GM18861 (cell line): ENCODE data around the gene RBM17.
"Not testable (repeated sequence)": the region's sequence is repeated elsewhere in the genome, so short reads cannot be mapped to it uniquely, and the experiment has no call there.

Experiments
- ATAC-seq: cut with Tn5 transposase; IDR thresholded peaks from one replicate; pipeline ENCODE4 v1.9.1; 2021; ENCODE audit not compliant: unreplicated experiment

The RBM17 gene

DNA sequence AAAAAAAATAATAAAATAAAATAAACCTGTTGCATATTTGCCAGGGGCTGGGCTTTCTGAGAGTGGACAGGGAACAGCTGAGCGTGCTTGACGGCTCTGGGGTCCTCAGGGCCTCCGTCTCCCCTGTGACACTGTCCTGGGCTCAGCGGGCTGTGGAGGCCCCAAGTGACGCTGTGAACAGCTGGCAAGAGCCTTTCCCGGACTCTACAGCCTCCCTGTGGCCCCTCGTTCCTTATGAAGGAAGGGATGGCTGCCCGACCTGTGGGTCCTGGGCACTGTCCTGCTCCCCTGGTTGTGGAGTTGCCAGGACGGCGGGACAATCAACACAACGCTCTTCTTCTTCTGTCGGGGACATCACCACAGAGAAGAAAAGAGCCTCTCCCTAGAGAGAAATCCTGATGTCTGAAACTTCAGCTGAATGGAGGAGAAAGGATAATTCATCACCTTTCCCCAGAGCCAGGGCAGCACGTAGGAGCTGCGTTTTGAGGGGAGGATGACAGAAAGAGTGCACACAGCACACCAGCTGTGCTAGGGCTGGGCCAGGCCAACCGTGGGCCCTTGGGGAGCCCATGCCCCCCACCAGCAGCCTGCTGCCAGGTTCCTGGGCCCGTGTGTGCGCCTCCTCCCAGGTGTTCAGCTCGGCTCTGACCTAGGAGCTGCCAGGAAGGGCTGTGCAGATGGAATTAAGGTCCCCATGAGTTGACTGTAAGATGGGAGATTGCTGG is 45.4 kb downstream of the RBM17 start:
- ATAC-seq = no peak

DNA sequence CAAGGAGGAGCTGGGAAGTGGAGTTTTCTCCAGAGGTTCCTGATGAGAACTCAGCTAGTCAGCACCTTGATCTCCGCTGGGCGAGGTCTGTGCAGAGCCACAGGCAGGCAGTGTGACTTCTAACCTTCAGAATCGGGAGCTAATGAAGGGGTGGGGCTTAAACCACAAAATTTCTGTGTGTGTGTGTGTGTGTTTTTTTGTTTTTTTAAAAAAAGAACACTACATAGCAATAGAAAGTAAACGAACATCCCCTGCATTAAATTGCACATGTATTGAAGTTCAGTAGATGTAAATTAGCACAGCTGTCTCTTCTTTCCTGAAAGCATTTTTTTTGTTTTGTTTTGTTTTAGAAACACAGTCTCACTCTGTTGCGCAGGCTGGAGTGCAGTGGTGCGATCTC is 46.2 kb downstream of the RBM17 start:
- no peak for ATAC-seq

DNA sequence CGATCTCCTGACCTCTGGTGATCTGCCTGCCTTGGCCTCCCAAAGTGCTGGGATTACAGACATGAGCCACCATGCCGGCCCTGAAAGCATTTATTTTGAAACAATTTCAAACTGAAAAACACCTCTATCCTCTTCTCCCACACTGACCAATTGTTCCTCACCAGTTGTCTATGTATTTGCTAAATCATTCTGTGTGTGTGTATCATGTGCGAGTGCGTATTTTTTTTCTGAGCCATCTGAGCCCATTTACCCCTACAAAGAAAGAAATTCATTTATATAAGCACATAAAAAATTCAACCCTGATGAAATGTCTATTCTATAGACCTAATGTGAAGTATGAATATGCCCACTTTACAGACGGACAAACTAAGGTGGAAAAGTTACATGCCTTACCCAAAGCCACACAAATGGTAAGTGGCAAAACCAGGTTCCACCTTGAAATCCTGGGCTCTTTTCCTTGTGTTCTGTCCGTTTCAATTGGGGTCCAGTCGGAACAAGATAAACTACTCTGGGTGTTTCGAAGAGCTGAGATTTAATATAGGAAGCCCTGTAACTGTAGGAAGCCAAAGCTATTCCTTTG is 46.8 kb downstream of the RBM17 start:
- no peak for ATAC-seq

DNA sequence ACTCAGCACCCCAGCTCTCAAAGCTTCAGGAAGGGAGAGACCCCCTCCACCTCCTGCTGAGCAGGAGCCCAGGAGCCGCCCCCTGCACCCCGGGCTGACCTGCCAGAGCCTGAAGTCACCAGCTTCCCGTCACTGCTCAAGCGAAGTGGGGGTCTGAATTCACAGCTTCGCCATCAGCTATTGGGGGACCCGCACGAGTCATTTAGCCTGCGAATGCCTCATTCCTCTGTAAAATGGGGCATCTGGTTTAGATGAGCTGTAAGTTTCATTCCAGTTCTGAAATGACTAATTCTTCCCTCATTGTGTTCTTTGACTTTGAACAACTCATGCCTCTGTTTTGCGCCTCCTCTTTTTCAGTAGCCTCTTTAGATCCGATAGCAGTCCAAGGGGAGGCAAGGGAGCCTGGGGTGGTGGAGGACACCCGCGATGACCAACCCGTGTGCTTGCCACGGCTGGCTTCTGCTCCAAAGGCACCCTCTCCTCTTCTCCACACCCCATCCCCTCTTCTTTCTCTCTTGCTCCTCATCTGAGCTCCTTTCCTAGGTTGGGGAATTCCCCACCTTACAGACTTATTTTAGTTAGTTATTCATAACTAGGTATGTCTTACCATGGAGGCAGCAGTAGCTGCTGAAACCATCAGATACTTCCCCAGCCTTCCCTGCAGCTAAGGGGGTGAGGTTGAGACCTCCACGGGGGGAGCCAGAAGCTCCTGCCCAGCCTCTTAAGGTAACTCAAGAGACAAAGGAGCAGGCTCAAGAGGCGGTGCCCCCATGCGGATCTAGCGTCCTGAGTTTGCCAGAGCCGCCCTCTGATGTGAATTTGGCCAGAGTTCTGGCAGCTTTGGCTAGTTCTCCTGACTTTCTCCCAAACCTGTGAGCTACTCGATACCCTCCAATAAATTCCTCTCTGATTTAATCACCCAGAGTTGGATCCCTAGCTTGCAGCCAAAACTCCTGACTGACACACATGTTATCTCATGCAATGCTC is 47.7 kb downstream of the RBM17 start:
- ATAC-seq = peak; percentile 40

DNA sequence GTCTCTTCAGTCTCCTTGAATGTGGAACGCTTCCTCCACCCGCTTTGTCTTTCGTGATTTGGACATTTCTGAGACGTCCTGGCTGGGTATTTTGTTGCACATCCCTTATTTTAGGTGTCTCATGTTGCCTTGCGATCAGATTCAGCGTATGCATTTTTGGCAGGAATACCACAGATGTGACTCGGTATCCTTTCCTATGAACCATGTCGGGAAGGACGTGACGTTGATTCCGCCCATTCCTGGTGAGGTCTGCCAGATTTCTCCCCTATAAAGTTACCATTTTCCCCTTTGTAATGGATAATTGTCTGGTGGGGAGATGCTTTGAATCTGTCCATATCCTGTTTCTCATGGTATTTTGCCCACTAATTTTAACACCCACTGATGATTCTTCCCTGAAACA is 49.6 kb downstream of the RBM17 start:
- no peak for ATAC-seq

DNA sequence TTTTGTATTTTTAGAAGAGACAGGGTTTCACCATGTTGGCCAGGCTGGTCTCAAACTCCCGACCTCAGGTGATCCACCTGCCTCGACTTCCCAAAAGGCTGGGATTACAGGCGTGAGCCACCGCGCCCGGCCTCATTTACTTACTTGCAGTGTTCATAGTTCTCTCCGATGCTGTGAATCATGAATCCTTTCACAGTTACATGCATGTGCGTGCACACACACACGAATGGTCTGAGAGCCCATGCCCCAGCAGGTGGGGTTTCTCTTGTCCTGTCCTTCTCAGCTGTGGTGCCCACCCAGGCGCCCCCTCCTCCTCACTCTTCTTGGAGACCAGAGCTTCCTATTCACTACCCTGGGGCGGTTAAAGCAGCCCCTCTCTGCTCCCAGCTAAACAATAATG is 50.6 kb downstream of the RBM17 start:
- ATAC-seq = no peak

DNA sequence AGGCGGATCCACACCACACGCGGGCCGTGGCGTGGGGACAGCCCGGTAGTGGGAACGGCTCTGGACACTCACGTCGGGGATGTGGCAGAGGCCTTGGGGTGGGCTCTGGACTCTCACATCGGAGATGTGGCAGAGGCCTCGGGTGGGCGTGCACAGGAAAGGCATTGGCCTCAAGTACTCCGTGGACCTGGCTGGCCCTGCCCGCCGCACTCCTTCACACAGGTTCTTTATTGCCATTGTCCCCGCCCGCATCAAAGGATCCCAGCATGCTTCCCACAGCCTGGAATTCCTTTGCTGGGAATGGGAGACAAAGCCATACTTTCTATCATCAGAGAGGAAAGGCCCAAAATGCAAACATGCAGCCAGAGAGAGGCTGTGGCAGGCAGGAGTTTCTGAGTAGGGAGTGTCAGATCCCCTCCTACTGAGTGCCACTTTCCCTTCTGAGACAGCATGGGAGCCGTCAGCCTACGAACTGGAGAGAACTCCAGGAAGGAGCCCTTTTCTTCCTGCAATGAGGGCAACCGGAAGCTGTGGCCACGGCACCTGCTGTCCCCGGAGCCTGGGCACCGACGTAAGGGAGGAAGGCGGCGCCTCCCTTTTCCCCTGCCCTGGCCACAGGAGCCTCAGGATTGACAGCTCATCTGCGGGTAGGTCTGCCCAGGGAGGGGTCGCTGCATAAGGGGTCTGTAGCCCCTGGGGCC is 51.5 kb downstream of the RBM17 start:
- ATAC-seq = no peak

DNA sequence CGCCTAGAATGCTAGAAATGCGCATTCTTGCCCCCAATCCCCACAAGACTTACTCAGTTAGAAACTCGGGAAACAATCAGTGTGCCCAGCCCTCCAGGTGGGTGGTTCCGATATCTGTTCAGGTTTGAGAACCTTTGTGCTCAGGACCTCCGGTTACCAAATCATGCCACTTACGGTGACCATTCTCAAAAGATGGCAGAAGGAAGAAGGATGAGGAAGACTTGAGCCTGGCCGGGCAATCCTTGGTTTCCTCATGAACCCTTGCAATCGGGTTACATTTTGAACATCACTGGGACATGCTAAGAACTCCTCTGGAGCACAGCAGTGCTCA is 52.1 kb downstream of the RBM17 start:
- no peak for ATAC-seq

DNA sequence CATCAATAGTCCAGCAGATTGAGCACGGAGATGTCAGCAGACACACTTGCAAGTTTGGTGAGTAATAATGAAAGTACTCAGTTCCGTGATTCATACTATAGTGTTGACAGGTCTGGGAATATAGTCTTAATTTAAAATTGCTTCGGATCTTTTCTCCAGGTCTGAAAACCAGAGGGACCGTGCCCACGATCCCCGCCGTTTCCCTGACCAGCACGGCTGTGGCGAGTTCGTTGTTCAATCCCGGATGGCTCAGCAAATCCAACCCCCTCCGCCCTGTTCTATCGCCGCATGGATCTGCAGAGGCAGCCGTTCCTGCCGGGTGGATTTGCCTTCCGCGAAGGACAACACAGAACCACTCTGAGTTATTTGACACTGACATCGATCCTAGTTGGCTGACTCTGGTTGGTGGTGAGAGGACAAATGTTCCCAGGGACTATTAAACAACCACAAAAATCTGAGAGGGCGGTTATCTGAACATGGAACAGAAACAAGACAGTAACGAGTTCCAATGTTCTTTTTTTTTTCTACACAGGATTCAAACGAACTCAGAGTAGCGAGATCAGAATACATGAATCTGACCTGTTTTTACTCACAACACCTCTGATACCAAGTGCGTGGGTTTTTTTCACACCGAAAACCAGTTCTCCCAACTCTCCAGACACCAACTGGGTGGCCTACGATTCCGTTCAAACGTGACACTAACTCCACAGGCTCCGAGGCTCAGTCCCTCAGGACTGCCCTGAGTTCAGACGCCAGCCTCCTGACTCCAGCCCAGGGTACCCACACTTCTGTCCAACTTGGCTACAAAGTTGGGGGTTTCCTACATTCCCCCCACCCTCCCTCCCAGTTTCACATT is 52.7 kb downstream of the RBM17 start:
- peak; percentile 64 for ATAC-seq

DNA sequence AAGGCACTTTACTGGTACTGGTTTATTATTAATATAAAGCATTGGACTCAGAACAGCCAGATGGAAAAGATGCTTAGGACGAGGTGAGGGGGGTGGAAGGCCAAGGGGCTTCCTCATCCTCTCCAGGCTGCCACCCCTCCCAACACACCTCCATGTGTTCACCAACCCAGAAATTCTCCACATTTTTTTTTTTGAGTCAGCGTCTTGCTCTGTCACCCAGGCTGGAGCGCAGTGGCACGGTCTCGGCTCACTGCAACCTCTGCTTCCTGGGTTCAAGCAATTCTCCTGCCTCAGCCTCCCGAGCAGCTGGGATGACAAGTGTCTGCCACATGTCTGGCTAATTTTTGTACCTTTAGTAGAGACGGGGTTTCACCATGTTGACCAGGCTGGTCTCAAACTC is 53.4 kb downstream of the RBM17 start:
- not testable (repeated sequence) for ATAC-seq

DNA sequence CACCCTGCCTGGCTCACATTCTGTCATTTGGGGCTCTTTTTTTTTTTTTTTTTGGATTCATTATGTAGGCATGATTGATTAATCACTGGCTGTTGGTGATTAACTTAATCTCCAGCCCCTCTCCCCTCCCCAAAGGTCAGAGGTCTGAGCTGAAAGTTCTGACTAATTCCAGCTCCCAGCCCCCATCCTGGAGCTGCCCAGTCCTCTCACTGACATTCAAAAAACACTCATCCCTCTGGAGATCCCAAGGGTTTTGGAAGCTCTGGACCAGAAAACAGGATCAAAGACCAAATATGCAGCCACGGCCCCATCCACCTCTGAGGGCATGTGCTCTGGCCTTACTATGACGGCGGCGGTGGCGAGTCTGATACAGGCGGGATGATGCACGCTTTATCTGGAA is 53.8 kb downstream of the RBM17 start:
- ATAC-seq = no peak

DNA sequence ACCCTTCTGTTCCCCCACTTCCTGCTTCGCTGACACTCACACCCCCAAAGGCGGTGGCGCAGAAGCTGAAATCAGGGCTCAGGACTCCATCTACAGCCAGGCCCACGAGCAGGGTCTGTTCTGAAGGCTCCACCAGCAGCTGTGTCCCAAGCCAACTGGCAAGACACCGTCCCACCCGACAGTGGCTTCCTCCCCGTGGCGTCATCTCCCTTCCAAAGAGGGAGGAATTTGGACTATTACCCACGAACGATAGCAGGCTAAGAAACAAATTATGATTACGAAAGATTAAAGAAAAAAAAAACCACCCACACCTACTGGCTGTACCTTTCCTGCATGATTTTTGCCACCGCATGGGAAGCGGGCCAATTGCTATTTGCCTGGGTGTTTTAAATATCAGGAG is 54.3 kb downstream of the RBM17 start:
- no peak for ATAC-seq

DNA sequence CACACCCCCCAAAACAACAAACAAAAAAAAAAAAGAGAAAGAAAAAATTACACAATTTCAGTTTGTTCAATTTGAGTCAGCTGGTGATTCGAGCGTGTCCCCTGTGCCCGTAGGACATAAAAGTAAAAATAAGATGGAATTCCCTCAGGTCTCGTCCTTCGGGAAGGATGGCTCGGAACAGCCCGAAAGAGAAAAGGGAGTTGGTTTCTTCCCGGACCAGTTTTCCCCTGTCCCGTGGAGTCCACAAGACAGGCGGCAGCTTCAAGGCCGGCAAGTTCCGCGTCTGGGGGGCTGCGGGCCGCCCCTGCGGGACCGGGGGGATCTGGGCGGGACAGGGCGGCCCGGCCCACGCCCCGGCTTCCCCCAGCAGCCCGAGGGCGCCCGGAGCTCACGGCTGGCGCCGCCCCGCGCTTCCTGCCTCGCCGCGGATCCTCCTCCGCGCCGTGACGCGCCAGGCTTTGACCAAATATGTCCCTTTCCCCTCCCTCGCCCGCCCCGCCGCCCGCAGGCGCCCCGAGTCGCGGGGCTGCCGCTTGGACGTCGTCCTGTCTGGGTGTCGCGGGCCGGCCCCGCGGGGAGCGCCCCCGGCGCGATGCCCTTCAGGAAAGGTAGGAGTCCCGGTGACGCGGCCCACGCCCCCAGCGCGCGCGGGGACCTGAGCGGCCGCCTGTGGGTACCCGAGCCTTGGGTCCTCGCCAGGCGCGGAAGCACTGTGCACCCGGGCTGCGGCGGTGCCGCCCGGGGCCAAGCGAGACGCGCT is 55.8 kb downstream of the RBM17 start:
- peak; percentile 63 for ATAC-seq

DNA sequence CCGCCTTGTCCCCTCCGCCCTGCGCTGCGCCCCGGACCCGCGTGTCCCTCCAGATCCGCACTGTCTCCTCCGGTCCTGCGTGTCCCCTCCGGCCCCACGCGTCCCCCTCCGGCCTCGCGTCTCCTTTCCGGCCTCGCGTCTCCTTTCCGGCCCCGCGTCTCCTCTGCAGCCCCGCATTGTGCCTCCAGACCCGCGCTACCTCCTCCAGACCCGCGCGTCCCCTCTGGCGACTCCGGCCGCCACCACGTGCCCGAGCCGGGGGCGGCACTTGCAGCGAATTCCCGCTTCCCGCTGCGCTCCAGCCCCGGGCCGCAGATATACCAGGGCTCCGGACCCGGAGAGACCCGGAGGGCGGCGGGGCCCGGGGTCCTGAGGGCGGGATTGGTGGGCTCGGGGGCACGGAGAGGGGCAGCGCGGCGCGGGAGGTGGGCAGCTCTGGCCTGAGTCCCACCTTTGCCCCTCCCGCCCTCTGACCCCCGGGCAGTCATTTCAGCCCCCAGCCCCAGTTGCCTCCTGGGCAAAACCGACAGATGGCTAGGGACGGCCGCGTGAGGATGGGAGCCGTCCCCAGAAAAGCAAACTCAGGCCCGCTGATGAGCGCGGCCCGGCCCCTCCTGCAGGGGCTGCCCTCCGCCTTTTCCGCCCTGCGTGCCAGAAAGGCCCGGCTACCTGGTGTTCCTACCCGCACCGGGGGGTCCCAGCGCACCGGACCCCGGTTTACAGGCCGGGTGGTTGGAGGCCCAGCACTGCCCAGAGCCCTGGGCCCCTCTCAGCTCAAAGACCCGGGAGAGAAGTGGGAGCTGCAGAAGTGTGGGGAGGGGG is 56.5 kb downstream of the RBM17 start:
- ATAC-seq = no peak

DNA sequence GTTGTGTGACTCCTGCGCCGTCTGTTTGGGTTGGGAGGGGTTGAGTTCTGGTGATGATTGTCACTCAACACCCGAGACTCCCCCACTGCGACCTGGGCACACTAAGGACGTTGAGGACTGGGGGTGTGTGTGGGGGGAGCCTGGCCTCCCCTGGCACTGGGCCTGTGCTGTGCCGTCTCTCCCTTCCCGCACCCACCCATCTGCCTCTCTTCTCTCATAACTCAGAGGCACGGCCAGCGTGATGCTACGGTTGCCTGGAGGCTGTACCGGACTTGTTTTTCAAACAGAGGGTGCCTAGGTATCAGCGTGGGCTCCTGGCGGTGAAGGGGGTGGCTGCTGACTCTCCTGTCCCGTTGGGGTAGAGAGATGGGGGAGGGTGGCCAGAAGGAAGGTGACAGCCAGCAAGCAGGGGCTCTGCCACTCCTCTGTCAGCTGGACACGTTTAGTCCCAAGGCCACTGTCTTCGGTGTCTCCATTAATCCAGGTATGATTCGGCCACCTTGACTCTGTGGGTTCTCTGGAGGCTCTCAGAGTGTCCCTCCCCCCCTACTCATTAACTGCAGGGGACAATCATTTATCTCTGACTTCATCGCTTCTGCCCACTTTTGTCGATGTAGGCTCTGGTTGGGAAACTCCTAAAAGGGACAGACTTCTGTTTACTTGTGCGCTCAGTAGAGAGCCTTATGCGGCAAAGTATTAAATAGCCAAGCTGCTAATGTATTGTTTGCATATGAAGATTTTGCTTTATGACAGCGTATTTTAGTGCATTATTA is 57.4 kb downstream of the RBM17 start:
- no peak for ATAC-seq

DNA sequence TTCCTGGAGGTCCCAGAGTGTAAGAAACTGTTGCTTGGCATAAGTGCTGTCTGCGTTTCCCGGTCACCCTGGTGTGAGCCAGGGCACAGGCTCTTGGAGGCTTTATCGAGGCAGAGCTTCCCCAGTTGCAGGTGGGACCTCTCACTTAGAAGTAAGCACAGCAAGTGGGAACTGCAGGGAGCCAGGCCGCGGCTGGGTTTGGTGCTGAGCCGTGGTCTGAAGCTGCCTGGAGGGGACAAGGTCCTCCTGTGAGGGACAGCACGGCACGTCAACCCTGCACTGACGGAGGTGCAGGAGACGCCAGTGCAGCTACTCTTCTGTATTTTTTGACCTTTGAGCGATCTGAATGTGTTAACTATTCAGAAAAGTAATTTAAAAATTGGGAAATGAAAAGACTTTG is 58.1 kb downstream of the RBM17 start:
- no peak for ATAC-seq

DNA sequence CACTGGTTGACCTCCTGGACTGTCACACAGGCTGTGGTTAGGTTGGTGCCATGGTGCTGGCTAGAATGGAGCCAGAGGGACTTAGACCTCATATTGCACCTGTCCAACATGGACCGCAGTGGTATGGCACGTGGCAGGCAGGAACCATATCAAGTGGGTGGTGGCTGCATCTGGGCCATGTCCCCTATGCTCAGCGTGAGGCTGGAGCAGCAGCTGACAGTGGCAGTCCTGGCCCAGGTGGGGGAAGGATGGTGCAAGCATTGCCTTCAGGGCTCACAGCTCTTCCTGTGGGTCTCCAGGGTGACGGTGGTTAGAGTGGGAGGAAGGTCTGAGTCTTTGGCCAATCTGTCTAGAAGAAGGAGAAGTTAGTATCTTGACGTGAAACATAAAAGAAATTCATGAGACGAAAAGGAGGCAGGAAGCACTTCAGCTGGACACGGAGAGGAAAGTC is 59.4 kb downstream of the RBM17 start:
- no peak for ATAC-seq

DNA sequence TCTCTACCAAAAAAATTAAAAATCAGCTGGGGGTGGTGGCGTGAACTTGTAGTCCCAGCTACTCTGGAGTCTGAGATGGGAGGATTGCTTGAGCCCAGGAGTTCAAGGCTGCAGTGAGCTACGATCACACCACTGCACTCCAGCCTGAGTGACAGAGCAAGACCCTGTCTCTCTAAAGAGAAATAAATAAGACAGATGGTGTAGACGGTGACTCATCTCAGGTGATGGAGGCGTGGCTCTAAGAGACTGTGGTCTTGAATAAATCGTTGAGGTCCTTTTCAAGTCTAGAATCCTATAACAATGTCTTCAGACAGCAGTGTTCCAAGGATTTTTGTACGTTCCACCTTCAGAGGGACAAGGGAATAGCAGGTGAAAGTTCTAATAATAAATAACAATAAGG is 60.1 kb downstream of the RBM17 start:
- ATAC-seq = no peak
